ENCODE results near the gene ROBO2. TPM values are rescaled to one million over a fixed set of nuclear protein-coding genes. Genes with fewer than 3 reads are reported as not detected.

ROBO2 gene
- total RNA-seq, 4 donors from 2014 or later, result 0.30 to 4.3 (median 2.0) TPM

- no peak overlapping the region for H3K4me3 ChIP-seq (ENCODE audit: low read depth, poor library complexity, severe bottlenecking)
- no peak for DNase-seq (ENCODE audit: low spot score in 2 of 2)
- 82 to 85% methylated on average over 4 of the region's 4 CpGs for WGBS, 2 donors
- intact Hi-C loops (cut with DNase I; ENCODE audit: low total_unique reads), result no loop called here
- TF ChIP-seq, protein P1, sequence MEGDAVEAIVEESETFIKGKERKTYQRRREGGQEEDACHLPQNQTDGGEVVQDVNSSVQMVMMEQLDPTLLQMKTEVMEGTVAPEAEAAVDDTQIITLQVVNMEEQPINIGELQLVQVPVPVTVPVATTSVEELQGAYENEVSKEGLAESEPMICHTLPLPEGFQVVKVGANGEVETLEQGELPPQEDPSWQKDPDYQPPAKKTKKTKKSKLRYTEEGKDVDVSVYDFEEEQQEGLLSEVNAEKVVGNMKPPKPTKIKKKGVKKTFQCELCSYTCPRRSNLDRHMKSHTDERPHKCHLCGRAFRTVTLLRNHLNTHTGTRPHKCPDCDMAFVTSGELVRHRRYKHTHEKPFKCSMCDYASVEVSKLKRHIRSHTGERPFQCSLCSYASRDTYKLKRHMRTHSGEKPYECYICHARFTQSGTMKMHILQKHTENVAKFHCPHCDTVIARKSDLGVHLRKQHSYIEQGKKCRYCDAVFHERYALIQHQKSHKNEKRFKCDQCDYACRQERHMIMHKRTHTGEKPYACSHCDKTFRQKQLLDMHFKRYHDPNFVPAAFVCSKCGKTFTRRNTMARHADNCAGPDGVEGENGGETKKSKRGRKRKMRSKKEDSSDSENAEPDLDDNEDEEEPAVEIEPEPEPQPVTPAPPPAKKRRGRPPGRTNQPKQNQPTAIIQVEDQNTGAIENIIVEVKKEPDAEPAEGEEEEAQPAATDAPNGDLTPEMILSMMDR (IDR thresholded peaks at IDR 0.05), result no peak
- TF ChIP-seq POLR2A (IDR thresholded peaks at IDR 0.05), result no peak
These were observed 151.1 kb downstream of the ROBO2 start for GRCh38 chr3:77191014-77191413.

- intact Hi-C loops (cut with DNase I; ENCODE audit: low total_unique reads), result no loop called here
- H3K4me3 ChIP-seq (ENCODE audit: low read depth, poor library complexity, severe bottlenecking), result no peak overlapping the region
- TF ChIP-seq POLR2A (IDR thresholded peaks at IDR 0.05), result no peak
- TF ChIP-seq, protein P1 (IDR thresholded peaks at IDR 0.05), result no peak
- no peak for DNase-seq (ENCODE audit: low spot score in 2 of 2)
- 68 to 76% methylated on average over 3 of the region's 3 CpGs for WGBS, 2 donors
These were observed 151.7 kb downstream of the ROBO2 start for GRCh38 chr3:77191640-77192039.

DNA sequence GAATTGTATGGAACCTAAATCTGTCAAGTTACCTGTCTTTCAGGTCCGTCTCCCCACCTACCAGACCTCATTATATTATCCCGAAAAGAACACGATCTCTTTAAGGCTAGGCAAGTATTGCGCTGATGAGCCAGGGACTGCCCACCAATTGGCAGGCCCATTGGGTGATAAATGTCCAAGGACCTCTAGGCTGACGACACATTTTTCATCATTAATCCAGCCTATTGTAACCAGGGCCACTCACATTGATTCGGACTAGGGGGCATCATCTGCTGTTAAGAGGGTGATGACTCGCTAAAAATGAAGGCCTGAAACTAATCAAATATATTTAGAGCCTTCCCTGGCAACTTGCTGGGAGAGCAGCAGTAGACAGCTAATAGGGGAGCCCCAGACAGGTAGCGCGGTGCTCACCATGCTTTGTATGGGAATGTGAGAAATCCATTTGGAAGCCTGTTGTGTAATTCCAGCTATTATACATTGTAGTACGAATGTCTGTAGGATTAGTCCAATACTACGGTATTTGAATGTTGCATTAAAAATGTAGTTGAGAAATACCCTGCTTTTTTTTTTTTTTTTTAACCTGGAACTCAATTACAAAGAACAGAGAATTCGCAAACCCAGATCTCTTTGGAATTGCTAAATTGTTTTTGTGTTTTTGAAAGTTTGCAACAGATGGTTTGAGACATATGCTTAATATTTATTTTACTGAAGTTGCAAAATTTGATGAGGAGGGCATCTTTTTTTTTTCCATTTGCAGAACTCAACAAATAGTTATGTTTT is 156.1 kb downstream of the ROBO2 start:
- intact Hi-C loops (cut with DNase I; ENCODE audit: low total_unique reads), result no loop called here
- no peak overlapping the region for H3K4me3 ChIP-seq (ENCODE audit: low read depth, poor library complexity, severe bottlenecking)
- WGBS, 2 donors, result 78% methylated on average over 12 of the region's 12 CpGs
- TF ChIP-seq POLR2A (IDR thresholded peaks at IDR 0.05), result no peak
- TF ChIP-seq, protein P1 (IDR thresholded peaks at IDR 0.05), result no peak
- no peak for DNase-seq (ENCODE audit: low spot score in 2 of 2)

- no peak overlapping the region for H3K4me3 ChIP-seq (ENCODE audit: low read depth, poor library complexity, severe bottlenecking)
- 81% methylated on average over 2 of the region's 2 CpGs for WGBS, 2 donors
- no peak for TF ChIP-seq POLR2A (IDR thresholded peaks at IDR 0.05)
- TF ChIP-seq, protein P1 (IDR thresholded peaks at IDR 0.05), result no peak
- intact Hi-C loops (cut with DNase I; ENCODE audit: low total_unique reads), result no loop called here
- DNase-seq (ENCODE audit: low spot score in 2 of 2), result no peak
These were observed 157.5 kb downstream of the ROBO2 start for GRCh38 chr3:77197408-77197807.

GRCh38 chr3:77203851-77204250 is 164.0 kb downstream of the ROBO2 start:
- intact Hi-C loops (cut with DNase I; ENCODE audit: low total_unique reads), result no loop called here
- no peak overlapping the region for H3K4me3 ChIP-seq (ENCODE audit: low read depth, poor library complexity, severe bottlenecking)
- TF ChIP-seq, protein P1 (IDR thresholded peaks at IDR 0.05), result no peak
- no peak for TF ChIP-seq POLR2A (IDR thresholded peaks at IDR 0.05)
- DNase-seq (ENCODE audit: low spot score in 2 of 2), result no peak

DNA sequence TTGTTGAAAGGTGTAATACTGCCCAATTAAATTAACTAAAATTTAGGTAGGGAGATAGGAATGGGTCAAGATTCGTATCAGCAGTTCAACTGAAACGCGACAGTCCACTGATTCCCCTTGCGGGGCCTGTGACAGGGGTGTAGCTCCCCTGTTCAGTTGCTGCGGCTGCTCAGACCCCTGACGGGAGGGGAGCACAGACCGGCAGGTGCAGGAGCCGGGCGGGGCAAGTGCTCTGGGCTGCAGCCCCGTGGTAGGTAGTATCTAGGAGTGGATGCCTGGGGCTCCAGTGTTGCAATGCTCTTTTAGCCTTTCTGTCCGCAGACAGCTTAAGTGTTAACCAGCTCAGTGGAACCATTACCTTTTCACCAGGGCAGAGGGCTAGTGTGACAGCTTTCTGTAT is 164.9 kb downstream of the ROBO2 start:
- TF ChIP-seq POLR2A (IDR thresholded peaks at IDR 0.05), result no peak
- TF ChIP-seq, protein P1 (IDR thresholded peaks at IDR 0.05), result no peak
- no peak for DNase-seq (ENCODE audit: low spot score in 2 of 2)
- intact Hi-C loops (cut with DNase I; ENCODE audit: low total_unique reads), result no loop called here
- 80% methylated on average over 11 of the region's 11 CpGs for WGBS, 2 donors
- no peak overlapping the region for H3K4me3 ChIP-seq (ENCODE audit: low read depth, poor library complexity, severe bottlenecking)

All from lower leg skin (tissue), 4 donors.